HG03159 (cell line): Measurements from ENCODE around the gene ADM5.

ENCODE experiments used
- ATAC-seq: cut with Tn5 transposase; IDR thresholded peaks from one replicate; pipeline ENCODE4 v1.9.1; 2021; ENCODE audit warnings: mild to moderate bottlenecking, moderate library complexity; ENCODE audit not compliant: unreplicated experiment

ADM5 gene

DNA sequence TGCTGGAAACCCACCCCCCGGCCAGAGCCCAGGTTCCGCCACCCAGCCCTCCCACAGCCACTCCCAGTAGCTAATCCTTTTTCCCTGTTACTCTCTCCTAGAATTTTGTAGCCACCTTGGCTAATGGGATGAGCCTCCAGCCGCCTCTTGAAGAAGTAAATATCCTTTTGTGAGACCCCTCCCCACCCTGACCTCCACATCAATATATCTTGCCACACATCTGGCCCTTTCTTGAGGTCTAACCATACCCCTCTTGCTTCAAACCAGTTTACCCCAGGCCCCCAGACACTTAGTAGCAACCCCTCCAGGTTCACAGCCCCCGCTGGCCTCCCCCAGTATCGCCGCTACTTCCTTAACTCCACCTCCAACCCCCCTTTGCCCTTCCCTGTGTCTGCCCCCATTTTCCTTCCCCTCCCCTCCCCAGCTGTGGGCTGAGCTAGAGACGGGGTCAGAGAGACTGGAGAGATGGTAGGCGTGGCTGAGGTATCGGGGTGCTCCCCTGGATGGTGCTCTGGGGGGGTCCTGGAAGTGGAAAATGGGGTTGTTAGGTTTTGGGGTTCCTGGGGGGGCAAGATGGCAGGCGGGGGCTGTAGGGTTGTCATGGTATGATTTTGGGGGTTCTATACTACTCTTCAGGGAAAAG, 9.5 kb upstream of the ADM5 start:
- no peak for ATAC-seq

DNA sequence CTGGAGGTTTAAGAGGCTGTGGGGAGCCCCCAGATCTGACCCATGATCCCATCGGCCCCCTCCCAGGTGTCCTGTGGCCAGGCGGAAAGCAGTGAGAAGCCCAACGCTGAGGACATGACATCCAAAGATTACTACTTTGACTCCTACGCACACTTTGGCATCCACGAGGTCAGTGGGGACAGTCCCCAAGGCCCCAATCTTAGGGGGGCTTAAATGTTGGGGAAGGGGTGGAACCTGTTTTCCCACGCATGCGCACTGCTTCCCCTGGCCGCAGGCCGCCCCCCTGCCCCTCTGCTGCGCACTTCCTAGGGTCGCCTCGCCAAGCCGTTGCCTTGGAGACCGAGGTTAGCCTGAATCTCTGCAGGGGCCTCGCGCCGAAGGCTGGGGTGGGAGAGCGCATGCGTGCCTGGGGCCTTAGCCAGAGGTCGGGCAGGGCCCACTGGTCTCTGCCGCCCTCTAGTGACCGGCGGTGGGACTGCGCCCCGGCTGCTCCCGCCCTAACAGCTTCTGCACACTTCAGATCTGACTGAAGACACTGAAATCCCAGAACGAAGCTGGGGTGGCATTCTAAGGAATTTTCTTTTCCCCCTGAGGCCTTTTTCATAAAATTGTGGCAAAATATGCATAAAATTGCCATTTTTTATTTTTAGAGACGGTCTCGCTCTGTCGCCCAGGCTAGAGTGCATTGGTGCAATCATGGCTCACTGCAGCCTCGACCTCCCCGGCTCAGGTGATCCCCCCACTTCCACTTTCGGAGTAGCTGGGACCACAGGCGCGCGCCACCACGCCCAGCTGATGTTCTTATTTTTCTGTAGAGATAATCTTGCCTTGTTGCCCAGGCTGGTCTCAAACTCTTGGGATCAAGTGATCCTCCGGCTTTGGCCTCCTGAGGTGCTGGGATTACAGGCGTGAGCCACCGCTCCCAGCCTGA, 8.7 kb upstream of the ADM5 start:
- no peak for ATAC-seq

DNA sequence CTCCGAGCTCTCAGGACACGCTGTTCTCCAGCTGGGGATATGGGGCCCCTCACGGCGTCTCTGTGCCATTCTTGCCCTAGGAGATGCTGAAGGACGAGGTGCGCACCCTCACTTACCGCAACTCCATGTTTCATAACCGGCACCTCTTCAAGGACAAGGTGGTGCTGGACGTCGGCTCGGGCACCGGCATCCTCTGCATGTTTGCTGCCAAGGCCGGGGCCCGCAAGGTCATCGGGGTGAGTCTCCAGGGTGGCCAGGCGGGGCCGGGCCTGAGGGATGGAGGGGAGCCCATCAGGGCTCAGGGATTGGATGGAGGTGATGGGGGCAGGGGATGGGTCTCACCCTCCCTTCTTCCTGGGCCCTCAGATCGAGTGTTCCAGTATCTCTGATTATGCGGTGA, 7.6 kb upstream of the ADM5 start:
- ATAC-seq = no peak

DNA sequence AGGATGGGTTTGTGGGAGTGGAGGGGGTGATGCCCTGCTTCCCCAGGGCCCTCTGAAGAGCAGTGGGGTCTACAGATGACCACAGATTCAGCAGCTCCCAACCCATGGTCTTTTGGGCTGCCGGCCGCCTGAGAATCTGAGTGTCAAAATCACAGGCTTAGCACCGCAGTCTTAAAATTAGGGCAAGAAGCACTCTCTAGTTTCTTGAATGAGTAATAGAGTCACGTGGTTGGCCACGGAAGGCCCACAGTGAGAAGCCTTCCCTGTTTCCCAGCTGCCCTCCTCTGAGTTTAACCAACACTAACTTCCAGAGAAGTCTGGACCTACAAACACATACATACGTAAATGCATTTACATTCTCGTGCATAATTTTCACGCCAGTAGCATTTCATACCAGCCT, 7.1 kb upstream of the ADM5 start:
- no peak for ATAC-seq

DNA sequence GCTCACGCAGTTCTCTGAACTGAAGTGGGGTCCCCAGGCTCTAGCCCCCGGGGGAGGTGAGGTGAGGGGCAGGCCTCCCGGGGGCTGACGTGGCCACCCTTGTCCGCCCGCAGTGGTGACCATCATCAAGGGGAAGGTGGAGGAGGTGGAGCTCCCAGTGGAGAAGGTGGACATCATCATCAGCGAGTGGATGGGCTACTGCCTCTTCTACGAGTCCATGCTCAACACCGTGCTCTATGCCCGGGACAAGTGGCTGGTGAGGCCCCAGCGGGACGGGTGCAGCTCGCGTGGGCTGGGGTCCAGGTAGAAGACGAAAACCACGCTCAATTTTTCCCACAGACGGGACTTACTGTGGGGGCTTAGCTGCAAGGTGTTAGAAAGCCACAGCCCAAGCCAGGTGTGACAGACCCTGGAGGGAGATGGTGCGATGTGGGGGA, 5.6 kb upstream of the ADM5 start:
- no peak for ATAC-seq

DNA sequence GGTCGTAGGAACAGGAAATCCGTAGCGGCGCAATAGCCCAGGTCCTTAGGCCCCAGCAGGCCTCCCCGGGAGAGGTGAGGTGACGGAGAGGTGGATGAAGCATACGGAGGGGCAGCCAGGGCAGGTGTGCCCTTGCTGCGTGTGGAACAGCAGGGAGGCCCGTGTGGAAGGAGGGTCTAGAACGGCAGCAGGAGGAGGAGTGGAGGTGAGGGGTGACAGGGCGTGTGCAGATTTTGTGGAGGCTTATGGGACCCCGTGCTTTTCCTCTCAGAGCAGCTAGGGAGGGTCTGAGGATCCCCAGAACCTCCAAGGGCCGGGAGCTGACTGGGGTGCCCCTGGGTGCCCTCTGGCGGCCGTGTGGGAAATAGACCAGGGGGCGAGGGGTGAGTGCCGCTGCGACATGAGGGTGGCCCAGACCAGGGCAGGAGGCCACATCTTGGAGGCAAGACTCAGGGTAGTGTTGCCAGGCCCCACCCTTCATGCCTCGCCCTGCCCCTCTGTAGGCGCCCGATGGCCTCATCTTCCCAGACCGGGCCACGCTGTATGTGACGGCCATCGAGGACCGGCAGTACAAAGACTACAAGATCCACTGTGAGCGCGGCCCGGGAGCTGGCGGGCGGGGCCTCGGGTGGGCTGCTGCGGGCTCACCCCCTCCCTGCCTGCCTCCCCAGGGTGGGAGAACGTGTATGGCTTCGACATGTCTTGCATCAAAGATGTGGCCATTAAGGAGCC, 5.0 kb upstream of the ADM5 start:
- no peak for ATAC-seq

DNA sequence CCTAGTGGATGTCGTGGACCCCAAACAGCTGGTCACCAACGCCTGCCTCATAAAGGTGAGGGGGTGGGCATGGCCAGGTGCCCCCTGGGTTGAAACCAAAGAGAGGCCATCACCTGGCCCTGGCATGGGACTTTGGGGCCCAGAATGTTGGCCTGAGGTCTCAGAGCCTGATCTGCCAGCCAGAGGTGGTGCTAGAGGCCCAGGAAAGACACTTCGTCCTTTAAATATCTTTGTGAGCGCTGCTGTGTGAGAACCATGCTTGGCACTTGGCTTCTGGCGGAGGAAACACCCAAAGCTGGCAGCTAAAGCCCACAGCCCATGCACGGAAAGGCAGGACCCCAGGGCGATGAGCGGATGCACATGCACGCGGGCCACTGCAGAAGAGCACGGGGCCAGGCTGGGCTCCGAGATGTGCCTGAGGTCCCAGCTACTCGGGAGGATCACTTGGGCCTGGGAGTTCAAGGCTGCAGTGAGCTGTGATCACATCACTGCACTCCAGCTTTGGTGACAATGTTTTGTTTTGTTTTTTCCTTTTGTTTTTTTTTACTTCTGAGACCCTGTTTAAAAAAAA, 4.3 kb upstream of the ADM5 start:
- no peak for ATAC-seq

DNA sequence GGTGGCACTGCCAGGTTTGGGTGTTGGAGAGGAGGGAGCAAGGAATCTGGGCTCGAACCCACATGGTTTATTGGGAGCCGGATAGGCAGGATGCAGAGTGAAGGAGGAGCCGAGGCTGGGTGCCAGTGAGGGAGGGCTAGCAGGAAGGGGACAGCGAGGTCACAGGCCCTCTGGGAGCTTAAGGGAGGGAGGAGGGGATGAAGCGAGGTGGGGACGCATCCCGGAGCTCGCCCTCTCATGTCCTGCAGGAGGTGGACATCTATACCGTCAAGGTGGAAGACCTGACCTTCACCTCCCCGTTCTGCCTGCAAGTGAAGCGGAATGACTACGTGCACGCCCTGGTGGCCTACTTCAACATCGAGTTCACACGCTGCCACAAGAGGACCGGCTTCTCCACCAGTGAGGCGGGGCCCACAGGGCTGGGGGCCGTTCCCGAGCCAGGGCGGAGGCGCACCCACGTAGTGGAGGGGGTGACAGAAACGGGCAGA, 3.5 kb upstream of the ADM5 start:
- no peak for ATAC-seq

DNA sequence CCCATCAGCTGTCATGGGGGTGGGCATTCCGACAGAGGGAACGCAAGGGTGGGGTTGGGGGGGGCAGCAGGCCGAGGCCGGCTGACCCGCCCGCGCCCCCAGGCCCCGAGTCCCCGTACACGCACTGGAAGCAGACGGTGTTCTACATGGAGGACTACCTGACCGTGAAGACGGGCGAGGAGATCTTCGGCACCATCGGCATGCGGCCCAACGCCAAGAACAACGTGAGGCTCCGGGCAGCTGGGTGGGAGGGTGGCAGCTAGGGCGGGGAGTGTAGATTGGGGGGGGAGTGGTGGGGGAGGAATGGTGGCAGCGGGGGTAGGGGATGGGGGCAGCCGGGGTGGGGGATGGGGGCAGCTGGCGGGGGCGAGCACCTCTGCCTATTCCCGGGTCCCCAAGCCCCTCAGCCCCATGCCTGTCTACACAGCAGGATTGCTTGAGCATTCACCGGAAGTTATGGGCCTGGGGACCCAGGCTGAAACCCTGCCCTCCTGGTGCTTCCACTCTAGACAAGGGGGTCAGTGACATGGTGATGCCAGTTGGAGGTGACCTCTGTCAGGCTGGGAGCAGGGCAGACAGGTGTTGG, 2.8 kb upstream of the ADM5 start:
- no peak for ATAC-seq

DNA sequence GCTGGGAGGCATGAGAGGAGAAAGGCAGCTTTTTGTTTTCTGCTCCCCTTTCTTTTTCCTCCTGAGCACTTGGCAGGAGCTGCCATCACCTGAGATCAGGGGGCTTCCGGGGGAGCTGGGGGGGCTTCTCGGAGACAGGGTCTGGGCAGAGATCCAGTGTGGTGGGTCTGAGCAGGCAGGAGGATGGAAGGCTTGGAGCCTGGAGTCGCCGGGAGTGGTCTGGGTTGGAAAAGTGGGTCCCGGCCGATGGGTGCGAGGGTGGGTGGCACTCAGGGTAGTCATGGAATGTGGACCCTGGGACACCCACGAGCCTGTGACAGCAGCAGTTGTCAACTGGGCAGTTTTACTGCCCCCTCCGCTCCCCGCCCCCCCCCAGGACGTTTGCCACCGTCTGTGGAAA, 2.2 kb upstream of the ADM5 start:
- ATAC-seq = no peak

DNA sequence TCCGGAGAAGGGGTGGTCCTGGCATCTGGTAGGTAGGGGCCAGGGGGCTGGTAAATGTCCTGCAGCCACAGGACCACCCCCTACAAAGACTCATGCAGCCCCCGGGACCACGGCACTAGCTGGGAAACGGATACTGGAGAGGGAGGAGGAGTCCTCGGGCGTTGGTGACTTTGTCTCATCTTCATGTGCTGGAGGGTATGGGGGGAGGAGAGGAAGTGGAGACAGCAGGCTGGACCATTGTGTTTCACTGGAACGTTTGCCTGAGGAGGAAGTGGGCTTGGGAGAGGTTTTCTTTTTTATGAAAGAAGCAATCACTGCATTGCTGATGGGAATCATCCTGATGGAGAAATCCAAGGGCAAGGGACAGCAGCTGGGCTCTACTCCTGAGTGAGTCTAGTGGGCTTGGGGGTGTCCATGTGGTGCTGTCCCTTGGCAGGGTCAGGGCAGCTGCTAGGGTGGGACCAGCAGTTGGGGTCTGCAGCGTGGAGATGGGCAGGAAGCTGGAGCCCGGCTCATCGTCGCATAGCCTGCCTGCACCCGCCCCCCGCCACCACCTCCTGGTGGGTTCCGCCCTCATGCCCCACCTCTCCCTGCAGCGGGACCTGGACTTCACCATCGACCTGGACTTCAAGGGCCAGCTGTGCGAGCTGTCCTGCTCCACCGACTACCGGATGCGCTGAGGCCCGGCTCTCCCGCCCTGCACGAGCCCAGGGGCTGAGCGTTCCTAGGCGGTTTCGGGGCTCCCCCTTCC, 1.7 kb upstream of the ADM5 start:
- ATAC-seq = no peak

DNA sequence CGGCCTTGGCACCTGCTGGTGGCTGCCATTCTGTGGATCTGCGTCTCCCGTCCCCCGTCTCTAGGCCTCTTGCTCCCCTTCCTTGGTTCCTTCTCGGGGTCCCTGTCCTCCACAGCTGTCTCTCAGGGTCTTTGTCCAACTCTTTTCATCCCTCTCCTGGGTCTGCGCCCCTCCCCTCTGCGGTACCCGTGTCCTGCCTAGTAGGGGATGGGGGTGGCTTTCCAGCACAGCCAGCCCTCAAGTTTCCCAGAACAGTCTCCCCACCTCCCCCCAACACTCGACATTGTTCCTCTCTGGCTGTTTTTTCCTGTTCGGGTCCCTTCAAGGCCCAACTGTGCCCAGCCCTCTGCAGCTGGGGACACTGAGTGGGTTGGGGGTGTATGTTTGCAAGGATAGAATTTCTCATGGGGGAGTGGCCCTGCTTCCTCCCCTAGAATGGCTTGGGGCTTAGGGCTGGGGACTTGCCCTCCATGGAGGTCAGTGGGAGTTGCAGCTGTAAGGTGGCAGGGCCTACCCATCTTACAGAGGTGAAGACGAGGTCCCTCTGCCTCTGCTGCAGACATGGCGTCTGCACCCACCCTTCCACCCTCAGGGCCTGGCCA, 762 bp upstream of the ADM5 start:
- no peak for ATAC-seq

DNA sequence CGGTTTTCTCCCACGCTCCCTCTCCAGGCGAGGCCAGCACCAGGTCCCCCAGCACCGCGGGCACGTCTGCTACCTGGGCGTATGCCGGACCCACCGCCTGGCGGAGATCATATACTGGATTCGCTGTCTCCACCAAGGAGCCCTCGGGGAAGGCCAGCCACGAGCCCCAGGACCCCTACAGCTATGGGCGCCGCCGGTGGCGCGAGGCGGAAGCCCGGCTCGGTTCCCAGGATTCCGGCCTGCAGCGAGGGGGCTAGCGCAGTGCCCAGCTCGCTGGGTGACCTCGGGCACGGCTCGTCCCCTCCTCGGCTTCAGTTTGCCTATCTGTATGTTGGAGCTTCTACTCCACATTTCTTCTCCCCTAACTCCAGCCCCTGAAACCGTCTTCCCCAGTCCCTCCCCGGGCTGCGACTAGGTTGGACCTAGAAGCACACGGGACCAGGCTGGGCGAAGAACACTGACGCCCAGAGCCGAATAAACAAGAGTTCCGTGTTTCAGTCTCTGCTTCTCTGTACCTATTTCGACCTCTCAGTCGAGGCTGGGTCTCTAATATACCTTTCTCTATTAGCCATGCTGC, 773 bp downstream of the ADM5 start:
- no peak for ATAC-seq

DNA sequence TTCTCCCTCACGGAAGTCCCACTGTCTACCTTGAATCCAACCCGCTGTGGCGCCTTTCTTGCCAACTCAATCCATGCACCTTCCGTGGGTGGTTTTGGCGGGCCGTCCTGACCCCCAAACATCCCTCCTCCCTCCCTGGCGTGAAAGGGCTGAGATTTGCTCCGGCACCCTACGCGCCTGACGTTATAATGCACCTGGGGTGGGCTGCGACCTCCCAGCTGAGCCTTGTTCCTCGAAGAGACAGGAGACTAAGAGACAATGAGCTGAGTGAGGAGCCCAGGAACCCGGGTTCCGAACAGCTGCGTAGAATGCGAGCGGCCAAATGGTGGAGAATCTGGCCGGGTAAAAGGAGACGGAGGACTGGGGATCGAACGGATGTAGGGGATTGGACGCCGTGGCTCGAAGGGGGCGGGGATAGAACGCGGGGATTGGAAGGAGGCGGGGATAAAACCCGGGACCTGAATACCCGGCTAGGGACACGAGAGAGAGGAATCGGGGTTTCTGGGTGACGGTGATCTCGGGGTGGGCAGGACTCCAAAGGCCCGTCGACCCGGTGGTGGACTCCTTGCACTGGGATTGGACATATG, 1.4 kb downstream of the ADM5 start, which contains the start of gene CPT1C:
Gene CPT1C (plus strand): TSS at position 461 of the 587 bp plus-strand sequence. CDS start 1,137 bp downstream, outside the sequence.
- ATAC-seq = no peak

DNA sequence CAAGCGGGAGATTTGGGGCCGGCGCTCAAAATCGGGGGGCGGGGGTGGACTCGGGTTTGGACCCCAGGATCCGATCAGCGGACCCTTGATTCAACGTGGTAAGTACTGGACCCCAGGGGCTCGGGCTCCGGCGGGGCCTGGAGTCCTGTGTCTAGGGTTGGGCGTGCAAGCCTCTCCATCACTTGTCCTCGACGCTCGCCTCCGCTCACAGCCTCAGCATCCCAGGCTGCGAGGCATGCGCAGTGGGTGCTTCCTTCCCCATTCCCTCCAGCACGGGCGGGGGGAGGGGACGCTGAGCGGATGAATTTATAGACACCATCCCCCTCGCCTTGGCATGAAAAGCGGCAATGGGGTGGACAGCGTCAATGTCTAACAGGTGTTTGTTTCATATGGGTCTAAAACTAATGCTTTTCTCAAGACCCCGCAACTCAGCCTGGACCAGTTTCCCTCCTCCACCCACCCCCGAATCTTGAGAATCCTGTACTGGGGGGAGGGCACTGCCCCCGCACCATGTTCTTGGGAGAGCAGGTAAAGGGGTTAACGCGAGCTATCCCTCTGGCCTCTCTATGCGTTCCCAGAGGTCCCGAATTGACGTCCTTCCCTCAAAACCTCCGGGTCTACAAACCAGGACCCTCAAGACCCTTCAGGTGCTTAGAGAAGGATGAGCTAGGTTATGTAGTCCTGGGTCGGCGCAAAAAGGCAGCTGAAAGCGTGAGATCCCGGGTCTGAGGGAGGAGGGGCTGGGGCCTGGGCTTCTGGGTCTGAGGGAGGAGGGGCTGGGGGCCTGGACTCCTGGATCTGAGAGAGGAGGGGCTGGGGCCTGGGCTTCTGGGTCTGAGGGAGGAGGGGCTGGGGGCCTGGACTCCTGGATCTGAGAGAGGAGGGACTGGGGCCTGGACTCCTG, 2.1 kb downstream of the ADM5 start:
- no peak for ATAC-seq

DNA sequence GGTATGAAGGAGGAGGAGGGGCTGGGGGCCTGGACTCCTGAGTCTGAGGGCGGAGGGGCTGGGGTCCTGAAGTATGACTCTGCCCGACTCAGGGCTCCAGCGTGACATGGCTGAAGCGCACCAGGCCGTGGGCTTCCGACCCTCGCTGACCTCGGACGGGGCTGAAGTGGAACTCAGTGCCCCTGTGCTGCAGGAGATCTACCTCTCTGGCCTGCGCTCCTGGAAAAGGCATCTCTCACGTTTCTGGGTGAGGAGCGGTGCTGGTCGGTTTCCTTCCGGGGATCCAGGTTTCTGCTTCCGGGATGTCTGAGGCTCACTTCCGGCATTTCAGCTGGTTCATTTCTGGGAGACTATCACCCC, 2.7 kb downstream of the ADM5 start:
- no peak for ATAC-seq

DNA sequence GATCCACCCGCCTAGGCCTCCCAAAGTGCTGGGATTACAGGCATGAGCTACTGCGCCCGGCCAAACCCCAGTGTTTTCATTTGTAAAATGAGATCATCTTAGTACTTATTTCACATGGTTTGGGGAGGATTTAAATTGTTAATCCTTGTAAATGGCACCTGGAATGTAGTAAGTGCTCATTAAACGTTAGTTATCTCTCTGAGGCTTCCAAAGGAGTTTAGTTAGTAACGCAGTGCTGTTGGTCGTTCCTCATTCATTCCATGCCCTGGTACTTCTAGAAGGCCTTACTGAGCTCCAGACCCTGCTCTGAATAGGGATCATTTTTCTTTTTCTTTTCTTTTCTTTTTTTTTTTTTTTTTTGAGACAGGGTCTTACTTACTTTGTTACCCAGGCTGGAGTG, 6.7 kb downstream of the ADM5 start:
- no peak for ATAC-seq

DNA sequence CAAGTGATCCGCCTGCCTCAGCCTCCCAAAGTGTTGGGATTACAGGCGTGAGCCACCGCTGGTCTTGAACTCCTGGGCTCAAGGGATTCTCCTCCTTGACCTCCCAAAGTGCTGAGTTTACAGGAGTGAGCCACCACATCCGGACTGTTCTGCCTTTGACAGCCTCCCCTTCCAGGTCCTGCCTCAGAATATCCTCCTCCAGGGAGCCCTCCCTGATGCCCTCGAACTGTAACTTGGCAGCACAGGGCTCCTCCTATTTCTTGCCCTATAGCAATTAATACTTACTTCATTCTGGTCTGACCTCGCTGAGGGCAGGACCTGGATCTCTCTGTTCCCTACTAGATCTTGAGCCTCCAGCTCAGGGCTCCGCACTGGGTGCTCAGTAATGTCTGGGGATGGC, 7.5 kb downstream of the ADM5 start:
- no peak for ATAC-seq
